Colonic mucosa (tissue), 4 donors: Measurements from ENCODE around the gene CRYBG1. TPM values are rescaled to one million over a fixed set of nuclear protein-coding genes. Genes with fewer than 3 reads are reported as not detected.

Source experiments
- DNase-seq: peaks from one replicate; pipeline ENCODE4 v3.0.0-alpha.2; 2020
- H3K27ac ChIP-seq: fragments of 200-600 bp; one replicate; pipeline ENCODE4 v1.8.0; 2021
- H3K27me3 ChIP-seq: fragments of 200-600 bp; one replicate; pipeline ENCODE4 v1.8.0; 2021
- H3K36me3 ChIP-seq: fragments of 200-600 bp; one replicate; pipeline ENCODE4 v1.8.0; 2021
- H3K4me1 ChIP-seq: fragments of 200-600 bp; one replicate; pipeline ENCODE4 v1.8.0; 2021; ENCODE audit warnings: mild to moderate bottlenecking
- H3K4me3 ChIP-seq: fragments of 200-600 bp; one replicate; pipeline ENCODE4 v1.8.0; 2021
- H3K9ac ChIP-seq, 2 donors: one replicate each; pipeline ENCODE4 v1.7.0; 2013; ENCODE audit warnings: control low read depth in 2 of 2, low read depth in 2 of 2, low read length in 2 of 2
- H3K9me3 ChIP-seq: fragments of 200-600 bp; one replicate; pipeline ENCODE4 v1.8.0; 2021
- CTCF ChIP-seq: fragments of 200-600 bp; IDR thresholded peaks from one replicate; pipeline ENCODE4 v1.8.0; 2022; ENCODE audit warnings: antibody characterized with exemption, mild to moderate bottlenecking
- intact Hi-C: fragments of 100-400 bp; cut with DNase I; formaldehyde crosslinking; loops from one replicate; pipeline ENCODE4 v1.14.1; 2022
- total RNA-seq, 2 donors: library from RNA; stranded (reverse); fragmentation: NEBNext Ultra II Directional in 1 of 2; extraction: Animal tissue kit (Norgen Biotek cat#: 25700) in 1 of 2; gene quantifications; one replicate each; pipeline ENCODE4 v1.2.1, GENCODE V29; 2021
- donor health status: healthy.
- donor health status: DM: no; HTN: no; CAD: no.
- donor health status: DM: no; HTN: no; CAD: no.

CRYBG1 gene
- total RNA-seq, 2 donors from 2014 or later: 80.5 to 102 TPM

GRCh38 chr6:106560996-106561685 lies 200.6 kb downstream of the CRYBG1 start:
- no peak overlapping the region for H3K4me3 ChIP-seq
- no peak for DNase-seq
- no peaks in the 10 kb centered on the region for H3K4me1 ChIP-seq
- intact Hi-C loops: loop anchor here (10.0 kb wide), 1 partner anchor 1076 kb away; no protein-coding TSS in a partner anchor
- H3K27me3 ChIP-seq: no peaks in the 10 kb centered on the region
- no peaks in the 10 kb centered on the region for H3K9me3 ChIP-seq
- no peak overlapping the region for H3K27ac ChIP-seq
- H3K36me3 ChIP-seq: peaks cover 8% of the 10 kb centered on the region
- H3K9ac ChIP-seq: no peak overlapping the region
- no peak for TF ChIP-seq CTCF

GRCh38 chr6:106561686-106562405 lies 201.3 kb downstream of the CRYBG1 start:
- Histone ChIP-seq H3K4me3 (no peak overlapping the region), H3K9ac (no peak overlapping the region), H3K4me1 (no peaks in the 10 kb centered on the region), H3K36me3 (peaks cover 8% of the 10 kb centered on the region), H3K9me3 (no peaks in the 10 kb centered on the region), H3K27ac (no peak overlapping the region), H3K27me3 (no peaks in the 10 kb centered on the region)
- intact Hi-C loops: loop anchor here (10.0 kb wide), 1 partner anchor 1077 kb away; no protein-coding TSS in a partner anchor
- DNase-seq: no peak
- no peak for TF ChIP-seq CTCF

- Histone ChIP-seq H3K4me3 (no peak overlapping the region), H3K36me3 (peaks cover 13% of the 10 kb centered on the region), H3K27ac (no peak overlapping the region), H3K9me3 (no peaks in the 10 kb centered on the region), H3K9ac (no peak overlapping the region), H3K4me1 (no peaks in the 10 kb centered on the region), H3K27me3 (no peaks in the 10 kb centered on the region)
- no peak for TF ChIP-seq CTCF
- intact Hi-C loops: loop anchor here (10.0 kb wide), 1 partner anchor 1079 kb away; no protein-coding TSS in a partner anchor
- no peak for DNase-seq
Measured at GRCh38 chr6:106563614-106564013, 203.1 kb downstream of the CRYBG1 start.

- Histone ChIP-seq H3K36me3 (peaks cover 15% of the 10 kb centered on the region), H3K27ac (no peak overlapping the region), H3K9me3 (no peaks in the 10 kb centered on the region), H3K4me1 (no peaks in the 10 kb centered on the region), H3K27me3 (no peaks in the 10 kb centered on the region), H3K4me3 (no peak overlapping the region), H3K9ac (no peak overlapping the region)
- intact Hi-C loops: loop anchor here (10.0 kb wide), 1 partner anchor 1080 kb away; no protein-coding TSS in a partner anchor
- no peak for DNase-seq
- no peak for TF ChIP-seq CTCF
Measured at GRCh38 chr6:106564476-106564875, 204.0 kb downstream of the CRYBG1 start.

GRCh38 chr6:106568530-106568929 lies 208.0 kb downstream of the CRYBG1 start:
- H3K9ac ChIP-seq: no peak overlapping the region
- H3K4me3 ChIP-seq: no peak overlapping the region
- no peak for TF ChIP-seq CTCF
- H3K4me1 ChIP-seq: no peaks in the 10 kb centered on the region
- intact Hi-C loops: loop anchor here (5.0 to 10.0 kb wide), 2 partner anchors 231 to 1084 kb away; no protein-coding TSS in a partner anchor
- no peaks in the 10 kb centered on the region for H3K27me3 ChIP-seq
- H3K27ac ChIP-seq: no peak overlapping the region
- H3K9me3 ChIP-seq: no peaks in the 10 kb centered on the region
- no peak for DNase-seq
- H3K36me3 ChIP-seq: peaks cover 10% of the 10 kb centered on the region
